RWPE2 (cell line): ENCODE measurements around the gene VTI1A.

Experiments used
- ATAC-seq: fragments of 200-7000 bp; cut with Tn5 transposase; 3 replicates; pipeline ENCODE4 v1.9.1; 2021; ENCODE audit warnings: low read depth
- DNase-seq: peaks from one replicate; pipeline ENCODE4 v3.0.0-alpha.2; 2020; ENCODE audit warnings: low spot score
- H3K27ac ChIP-seq: fragments of 450-650 bp; 2 replicates; pipeline ENCODE4 v1.5.1; 2017; ENCODE audit warnings: mild to moderate bottlenecking; ENCODE audit not compliant: poor library complexity, severe bottlenecking
- H3K27me3 ChIP-seq: fragments of 250-450 bp; sonication (Bioruptor Pico); 2 replicates; pipeline ENCODE4 v1.5.1; 2021; ENCODE audit warnings: mild to moderate bottlenecking, moderate library complexity; ENCODE audit not compliant: insufficient read depth, poor library complexity, severe bottlenecking
- H3K36me3 ChIP-seq: fragments of 250-450 bp; sonication (Bioruptor Pico); 2 replicates; pipeline ENCODE4 v1.5.1; 2020; ENCODE audit warnings: low read depth, mild to moderate bottlenecking, moderate library complexity
- H3K4me1 ChIP-seq: fragments of 250-450 bp; sonication (Bioruptor Pico); 2 replicates; pipeline ENCODE4 v1.5.1; 2021; ENCODE audit warnings: mild to moderate bottlenecking, moderate library complexity; ENCODE audit not compliant: insufficient read depth, poor library complexity, severe bottlenecking
- H3K4me3 ChIP-seq: fragments of 250-450 bp; sonication (Bioruptor Pico); 2 replicates; pipeline ENCODE4 v1.5.1; 2021; ENCODE audit warnings: mild to moderate bottlenecking, moderate library complexity; ENCODE audit not compliant: severe bottlenecking
- H3K9me3 ChIP-seq: fragments of 250-450 bp; sonication (Bioruptor Pico); 2 replicates; pipeline ENCODE4 v1.5.1; 2021; ENCODE audit warnings: mild to moderate bottlenecking, moderate library complexity; ENCODE audit not compliant: severe bottlenecking
- CTCF ChIP-seq: fragments of 450-650 bp; IDR thresholded peaks from one replicate; pipeline ENCODE4 v1.5.1; 2017; ENCODE audit warnings: mild to moderate bottlenecking, moderate library complexity; ENCODE audit not compliant: poor library complexity, severe bottlenecking

Gene VTI1A

GRCh38 chr10:112782200-112782907 lies 335.3 kb downstream of the VTI1A start:
- Histone ChIP-seq H3K4me3 (no peak overlapping the region), H3K9me3 (no peaks in the 10 kb centered on the region), H3K36me3 (peaks cover 3% of the 10 kb centered on the region; the same call in 1 of the 2 replicates), H3K4me1 (peaks cover 8% of the 10 kb centered on the region), H3K27ac (no peak overlapping the region), H3K27me3 (no peaks in the 10 kb centered on the region)
- no peak for TF ChIP-seq CTCF
- DNase-seq: no peak
- no peak for ATAC-seq

- H3K4me3 ChIP-seq: no peak overlapping the region
- no peak overlapping the region for H3K27ac ChIP-seq
- DNase-seq: no peak
- ATAC-seq: no peak
- no peaks in the 10 kb centered on the region for H3K9me3 ChIP-seq
- peaks cover 5% of the 10 kb centered on the region; the same call in 1 of the 2 replicates for H3K36me3 ChIP-seq
- TF ChIP-seq CTCF: no peak
- H3K27me3 ChIP-seq: no peaks in the 10 kb centered on the region
- peaks cover 3% of the 10 kb centered on the region for H3K4me1 ChIP-seq
Observed at GRCh38 chr10:112783351-112784021, 336.5 kb downstream of the VTI1A start.

DNA sequence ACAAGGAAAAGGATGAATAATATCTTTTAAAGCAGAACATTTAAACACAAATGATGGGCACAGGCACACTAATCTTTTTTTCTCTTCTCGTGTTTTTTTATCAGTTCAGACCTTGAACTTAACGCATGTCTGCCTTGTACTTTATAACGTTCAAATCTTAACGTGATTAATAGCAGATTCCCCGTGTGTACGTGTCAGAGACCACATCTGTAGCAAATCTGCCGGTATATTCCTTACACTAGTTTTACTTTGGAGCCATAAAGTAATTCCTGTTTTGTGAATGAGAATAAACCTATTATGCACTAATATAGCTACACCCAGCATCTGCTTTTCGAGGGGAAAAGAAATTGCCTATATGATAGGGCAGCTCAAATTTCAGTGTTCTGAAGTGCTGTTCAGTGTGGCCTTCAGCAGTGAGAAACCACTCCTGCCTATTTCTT lies 337.0 kb downstream of the VTI1A start:
- no peak for ATAC-seq
- Histone ChIP-seq H3K27me3 (no peaks in the 10 kb centered on the region), H3K4me1 (no peaks in the 10 kb centered on the region), H3K36me3 (peaks cover 7% of the 10 kb centered on the region; the same call in 1 of the 2 replicates), H3K9me3 (peaks cover 3% of the 10 kb centered on the region), H3K4me3 (no peak overlapping the region), H3K27ac (no peak overlapping the region)
- TF ChIP-seq CTCF: no peak
- no peak for DNase-seq

GRCh38 chr10:112785089-112785488 lies 338.1 kb downstream of the VTI1A start:
- TF ChIP-seq CTCF: no peak
- no peak overlapping the region for H3K4me3 ChIP-seq
- peaks cover 7% of the 10 kb centered on the region; the same call in 1 of the 2 replicates for H3K36me3 ChIP-seq
- DNase-seq: no peak
- no peaks in the 10 kb centered on the region for H3K27me3 ChIP-seq
- no peak overlapping the region for H3K27ac ChIP-seq
- H3K4me1 ChIP-seq: no peaks in the 10 kb centered on the region
- peaks cover 3% of the 10 kb centered on the region for H3K9me3 ChIP-seq
- ATAC-seq: no peak

DNA sequence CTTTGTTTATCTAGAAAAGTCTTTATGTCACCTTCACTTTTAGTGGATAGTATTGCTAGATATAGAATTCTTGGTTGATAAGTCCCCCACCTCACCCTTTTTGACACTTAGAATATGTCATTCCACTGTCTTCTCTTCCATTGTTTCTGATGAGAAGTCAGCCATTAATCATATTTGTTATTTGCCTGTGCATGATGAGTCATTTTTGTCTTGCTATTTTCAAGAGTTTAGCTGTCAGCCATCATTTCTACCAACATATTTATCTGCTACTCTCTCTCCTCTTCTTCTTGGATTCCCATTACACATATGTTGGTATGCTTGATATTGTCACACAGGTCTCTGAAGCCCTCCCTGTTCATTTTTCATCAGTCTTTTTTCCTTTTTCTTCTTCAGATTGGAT lies 342.2 kb downstream of the VTI1A start:
- H3K27ac ChIP-seq: no peak overlapping the region
- DNase-seq: no peak
- no peaks in the 10 kb centered on the region for H3K4me1 ChIP-seq
- H3K4me3 ChIP-seq: no peak overlapping the region
- peaks cover 3% of the 10 kb centered on the region for H3K9me3 ChIP-seq
- no peak for TF ChIP-seq CTCF
- peaks cover 7% of the 10 kb centered on the region; the same call in 1 of the 2 replicates for H3K36me3 ChIP-seq
- no peak for ATAC-seq
- H3K27me3 ChIP-seq: no peaks in the 10 kb centered on the region
